GM18867 (cell line): ENCODE data around the gene DPM1.

Experiments used
- ATAC-seq: cut with Tn5 transposase; IDR thresholded peaks from one replicate; pipeline ENCODE4 v1.9.1; 2021; ENCODE audit warnings: mild to moderate bottlenecking, moderate library complexity; ENCODE audit not compliant: unreplicated experiment

Gene DPM1

GRCh38 chr20:50957798-50958614 is at the start of gene DPM1:
Gene DPM1 (minus strand): TSS chr20:50958532. CDS start chr20:50958523, 9 bp downstream.
- ATAC-seq: peak; percentile 80

GRCh38 chr20:51005214-51005613 is 46.9 kb upstream of the DPM1 start:
- no peak for ATAC-seq

GRCh38 chr20:51004781-51005180 is 46.4 kb upstream of the DPM1 start:
- ATAC-seq: no peak

GRCh38 chr20:51004305-51004727 is 46.0 kb upstream of the DPM1 start:
- no peak for ATAC-seq

GRCh38 chr20:51003753-51004152 is 45.4 kb upstream of the DPM1 start:
- ATAC-seq: no peak

GRCh38 chr20:51002633-51003032 is 44.3 kb upstream of the DPM1 start:
- ATAC-seq: no peak

GRCh38 chr20:51001430-51002265 is 43.3 kb upstream of the DPM1 start:
- no peak for ATAC-seq

GRCh38 chr20:50999355-50999754 is 41.0 kb upstream of the DPM1 start:
- ATAC-seq: no peak

GRCh38 chr20:50996901-50997865 is 38.9 kb upstream of the DPM1 start:
- no peak for ATAC-seq

GRCh38 chr20:50995506-50995905 is 37.2 kb upstream of the DPM1 start:
- no peak for ATAC-seq

- ATAC-seq: no peak
Observed at GRCh38 chr20:50993876-50994275, 35.5 kb upstream of the DPM1 start.

- ATAC-seq: peak; percentile 75
Observed at GRCh38 chr20:50992733-50993457, 34.6 kb upstream of the DPM1 start.

- no peak for ATAC-seq
Observed at GRCh38 chr20:50992336-50992732, 34.0 kb upstream of the DPM1 start.

GRCh38 chr20:50991076-50991475 is 32.7 kb upstream of the DPM1 start:
- no peak for ATAC-seq

- peak; percentile 52 for ATAC-seq
Observed at GRCh38 chr20:50987493-50988210, 29.3 kb upstream of the DPM1 start.

- no peak for ATAC-seq
Observed at GRCh38 chr20:50983321-50983720, 25.0 kb upstream of the DPM1 start.

GRCh38 chr20:50982363-50982762 is 24.0 kb upstream of the DPM1 start:
- no peak for ATAC-seq

- no peak for ATAC-seq
Observed at GRCh38 chr20:50981714-50982048, 23.3 kb upstream of the DPM1 start.

- no peak for ATAC-seq
Observed at GRCh38 chr20:50980851-50981713, 22.8 kb upstream of the DPM1 start.
